ENCODE measurements around the gene STXBP4. TPM values are rescaled to one million over a fixed set of nuclear protein-coding genes. Genes with fewer than 3 reads are reported as not detected.

STXBP4 gene
- total and polyA plus RNA-seq, 4 donors: 5.1 to 22.8 (median 13.7) TPM

GRCh38 chr17:55155856-55156560 is 187.4 kb downstream of the STXBP4 start:
- DNase-seq (ENCODE audit: low read depth in 4 of 6, low spot score in 6 of 6): peak in 1 of 6 donors; percentile 60

GRCh38 chr17:55157165-55157564 is 188.6 kb downstream of the STXBP4 start:
- no peaks in the 10 kb centered on the region for H3K36me3 ChIP-seq (ENCODE audit: control insufficient read depth, insufficient read depth, low read length)
- no CpG with 5 or more reads among the region's 2 CpGs for WGBS (ENCODE audit: insufficient coverage)
- DNase-seq (ENCODE audit: low read depth in 4 of 6, low spot score in 6 of 6): no peak

More at GRCh38 chr17:55155856-55156560, 187.4 kb downstream of the STXBP4 start:
- no peaks in the 10 kb centered on the region for H3K4me1 ChIP-seq (ENCODE audit: control insufficient read depth, insufficient read depth, low read length)
- WGBS (ENCODE audit: insufficient coverage): no CpG with 5 or more reads among the region's 2 CpGs
- no peaks in the 10 kb centered on the region for H3K27me3 ChIP-seq (ENCODE audit: control insufficient read depth, insufficient read depth, low read length)
- no peaks in the 10 kb centered on the region for H3K9me3 ChIP-seq (ENCODE audit: control insufficient read depth, insufficient read depth, low read length)
- no peak overlapping the region for H3K4me3 ChIP-seq (ENCODE audit: low read depth, low read length)
- H3K36me3 ChIP-seq (ENCODE audit: control insufficient read depth, insufficient read depth, low read length): no peaks in the 10 kb centered on the region
- H3K27ac ChIP-seq (ENCODE audit: low read depth, low read length): no peak overlapping the region

GRCh38 chr17:55158439-55158838 is 189.9 kb downstream of the STXBP4 start:
- no CpG with 5 or more reads among the region's 2 CpGs for WGBS (ENCODE audit: insufficient coverage)
- DNase-seq (ENCODE audit: low read depth in 4 of 6, low spot score in 6 of 6): no peak
- H3K27ac ChIP-seq (ENCODE audit: low read depth, low read length): no peak overlapping the region
- H3K36me3 ChIP-seq (ENCODE audit: control insufficient read depth, insufficient read depth, low read length): no peaks in the 10 kb centered on the region
- H3K4me1 ChIP-seq (ENCODE audit: control insufficient read depth, insufficient read depth, low read length): no peaks in the 10 kb centered on the region
- no peaks in the 10 kb centered on the region for H3K9me3 ChIP-seq (ENCODE audit: control insufficient read depth, insufficient read depth, low read length)
- H3K4me3 ChIP-seq (ENCODE audit: low read depth, low read length): no peak overlapping the region
- H3K27me3 ChIP-seq (ENCODE audit: control insufficient read depth, insufficient read depth, low read length): no peaks in the 10 kb centered on the region

More at GRCh38 chr17:55157165-55157564, 188.6 kb downstream of the STXBP4 start:
- no peaks in the 10 kb centered on the region for H3K9me3 ChIP-seq (ENCODE audit: control insufficient read depth, insufficient read depth, low read length)
- no peaks in the 10 kb centered on the region for H3K27me3 ChIP-seq (ENCODE audit: control insufficient read depth, insufficient read depth, low read length)
- H3K4me1 ChIP-seq (ENCODE audit: control insufficient read depth, insufficient read depth, low read length): no peaks in the 10 kb centered on the region
- no peak overlapping the region for H3K27ac ChIP-seq (ENCODE audit: low read depth, low read length)
- H3K4me3 ChIP-seq (ENCODE audit: low read depth, low read length): no peak overlapping the region

GRCh38 chr17:55159251-55159650 is 190.7 kb downstream of the STXBP4 start:
- Histone ChIP-seq H3K27ac (ENCODE audit: low read depth, low read length) (no peak overlapping the region), H3K27me3 (ENCODE audit: control insufficient read depth, insufficient read depth, low read length) (no peaks in the 10 kb centered on the region), H3K4me3 (ENCODE audit: low read depth, low read length) (no peak overlapping the region), H3K4me1 (ENCODE audit: control insufficient read depth, insufficient read depth, low read length) (no peaks in the 10 kb centered on the region), H3K36me3 (ENCODE audit: control insufficient read depth, insufficient read depth, low read length) (no peaks in the 10 kb centered on the region), H3K9me3 (ENCODE audit: control insufficient read depth, insufficient read depth, low read length) (no peaks in the 10 kb centered on the region)
- WGBS (ENCODE audit: insufficient coverage): 100% methylated on average over 1 of the region's 2 CpGs
- DNase-seq (ENCODE audit: low read depth in 4 of 6, low spot score in 6 of 6): no peak

GRCh38 chr17:55160501-55160900 is 191.9 kb downstream of the STXBP4 start:
- Histone ChIP-seq H3K4me3 (ENCODE audit: low read depth, low read length) (no peak overlapping the region), H3K27ac (ENCODE audit: low read depth, low read length) (no peak overlapping the region), H3K4me1 (ENCODE audit: control insufficient read depth, insufficient read depth, low read length) (no peaks in the 10 kb centered on the region), H3K36me3 (ENCODE audit: control insufficient read depth, insufficient read depth, low read length) (no peaks in the 10 kb centered on the region), H3K9me3 (ENCODE audit: control insufficient read depth, insufficient read depth, low read length) (no peaks in the 10 kb centered on the region), H3K27me3 (ENCODE audit: control insufficient read depth, insufficient read depth, low read length) (no peaks in the 10 kb centered on the region)
- 50% methylated on average over 2 of the region's 7 CpGs for WGBS (ENCODE audit: insufficient coverage)
- peak in 1 of 6 donors; percentile 36 for DNase-seq (ENCODE audit: low read depth in 4 of 6, low spot score in 6 of 6)

GRCh38 chr17:55161935-55162555 is 193.5 kb downstream of the STXBP4 start:
- Histone ChIP-seq H3K4me3 (ENCODE audit: low read depth, low read length) (no peak overlapping the region), H3K9me3 (ENCODE audit: control insufficient read depth, insufficient read depth, low read length) (no peaks in the 10 kb centered on the region), H3K27ac (ENCODE audit: low read depth, low read length) (no peak overlapping the region), H3K4me1 (ENCODE audit: control insufficient read depth, insufficient read depth, low read length) (no peaks in the 10 kb centered on the region), H3K36me3 (ENCODE audit: control insufficient read depth, insufficient read depth, low read length) (no peaks in the 10 kb centered on the region), H3K27me3 (ENCODE audit: control insufficient read depth, insufficient read depth, low read length) (no peaks in the 10 kb centered on the region)
- no peak for DNase-seq (ENCODE audit: low read depth in 4 of 6, low spot score in 6 of 6)
- whole genome bisulfite sequencing (ENCODE audit: insufficient coverage): 92% methylated on average over 2 of the region's 7 CpGs

GRCh38 chr17:55162556-55162946 is 194.0 kb downstream of the STXBP4 start:
- H3K27me3 ChIP-seq (ENCODE audit: control insufficient read depth, insufficient read depth, low read length): no peaks in the 10 kb centered on the region
- no peaks in the 10 kb centered on the region for H3K4me1 ChIP-seq (ENCODE audit: control insufficient read depth, insufficient read depth, low read length)
- H3K4me3 ChIP-seq (ENCODE audit: low read depth, low read length): no peak overlapping the region
- H3K9me3 ChIP-seq (ENCODE audit: control insufficient read depth, insufficient read depth, low read length): no peaks in the 10 kb centered on the region
- H3K36me3 ChIP-seq (ENCODE audit: control insufficient read depth, insufficient read depth, low read length): no peaks in the 10 kb centered on the region
- no peak overlapping the region for H3K27ac ChIP-seq (ENCODE audit: low read depth, low read length)
- DNase-seq (ENCODE audit: low read depth in 4 of 6, low spot score in 6 of 6): no peak

- no CpG with 5 or more reads among the region's 3 CpGs for WGBS (ENCODE audit: insufficient coverage)
- DNase-seq (ENCODE audit: low read depth in 4 of 6, low spot score in 6 of 6): no peak
- Histone ChIP-seq H3K4me3 (ENCODE audit: low read depth, low read length) (no peak overlapping the region), H3K27ac (ENCODE audit: low read depth, low read length) (peak overlapping the region; percentile 12), H3K4me1 (ENCODE audit: control insufficient read depth, insufficient read depth, low read length) (no peaks in the 10 kb centered on the region), H3K27me3 (ENCODE audit: control insufficient read depth, insufficient read depth, low read length) (no peaks in the 10 kb centered on the region), H3K9me3 (ENCODE audit: control insufficient read depth, insufficient read depth, low read length) (no peaks in the 10 kb centered on the region), H3K36me3 (ENCODE audit: control insufficient read depth, insufficient read depth, low read length) (no peaks in the 10 kb centered on the region)
Measured at GRCh38 chr17:55163408-55163807, 194.8 kb downstream of the STXBP4 start.

- WGBS (ENCODE audit: insufficient coverage): no CpG with 5 or more reads among the region's 2 CpGs
- H3K27ac ChIP-seq (ENCODE audit: low read depth, low read length): no peak overlapping the region
- no peaks in the 10 kb centered on the region for H3K36me3 ChIP-seq (ENCODE audit: control insufficient read depth, insufficient read depth, low read length)
- no peak for DNase-seq (ENCODE audit: low read depth in 4 of 6, low spot score in 6 of 6)
- no peaks in the 10 kb centered on the region for H3K27me3 ChIP-seq (ENCODE audit: control insufficient read depth, insufficient read depth, low read length)
- H3K9me3 ChIP-seq (ENCODE audit: control insufficient read depth, insufficient read depth, low read length): no peaks in the 10 kb centered on the region
- no peak overlapping the region for H3K4me3 ChIP-seq (ENCODE audit: low read depth, low read length)
- no peaks in the 10 kb centered on the region for H3K4me1 ChIP-seq (ENCODE audit: control insufficient read depth, insufficient read depth, low read length)
Measured at GRCh38 chr17:55166506-55166905, 197.9 kb downstream of the STXBP4 start.
